ENCODE results near the gene CCDC158.

The CCDC158 gene

GRCh38 chr4:76302826-76303438, 118.0 kb downstream of the CCDC158 start:
- DNase-seq (ENCODE audit: low read depth) = peak; percentile 57
- no peak for TF ChIP-seq CTCF (IDR thresholded peaks at IDR 0.05; ENCODE audit: low read length, missing control alignments)
- H3K4me3 ChIP-seq (replicated peaks; ENCODE audit: low read depth, low read length) = no peak overlapping the region

GRCh38 chr4:76301775-76302162, 119.2 kb downstream of the CCDC158 start:
- TF ChIP-seq CTCF (IDR thresholded peaks at IDR 0.05; ENCODE audit: low read length, missing control alignments) = no peak
- no peak for DNase-seq (ENCODE audit: low read depth)
- no peak overlapping the region for H3K4me3 ChIP-seq (replicated peaks; ENCODE audit: low read depth, low read length)

GRCh38 chr4:76301068-76301774, 119.7 kb downstream of the CCDC158 start:
- peak; percentile 59 for DNase-seq (ENCODE audit: low read depth)
- no peak for TF ChIP-seq CTCF (IDR thresholded peaks at IDR 0.05; ENCODE audit: low read length, missing control alignments)

GRCh38 chr4:76300012-76300411, 120.9 kb downstream of the CCDC158 start:
- no peak overlapping the region for H3K4me3 ChIP-seq (replicated peaks; ENCODE audit: low read depth, low read length)
- TF ChIP-seq CTCF (IDR thresholded peaks at IDR 0.05; ENCODE audit: low read length, missing control alignments) = no peak
- DNase-seq (ENCODE audit: low read depth) = no peak

More at GRCh38 chr4:76301068-76301774, 119.7 kb downstream of the CCDC158 start:
- no peak overlapping the region for H3K4me3 ChIP-seq (replicated peaks; ENCODE audit: low read depth, low read length)

- H3K4me3 ChIP-seq (replicated peaks; ENCODE audit: low read depth, low read length) = no peak overlapping the region
- no peak for DNase-seq (ENCODE audit: low read depth)
- TF ChIP-seq CTCF (IDR thresholded peaks at IDR 0.05; ENCODE audit: low read length, missing control alignments) = no peak
Measured at GRCh38 chr4:76298227-76298626, 122.7 kb downstream of the CCDC158 start.

GRCh38 chr4:76296286-76296820, 124.6 kb downstream of the CCDC158 start:
- TF ChIP-seq CTCF (IDR thresholded peaks at IDR 0.05; ENCODE audit: low read length, missing control alignments) = no peak
- DNase-seq (ENCODE audit: low read depth) = no peak
- H3K4me3 ChIP-seq (replicated peaks; ENCODE audit: low read depth, low read length) = no peak overlapping the region

All from fibroblast of pulmonary artery (primary cell).